ENCODE data around the gene PRR18.

GRCh38 chr6:166307082-166308032 is 835 bp downstream of the PRR18 start:
- TF ChIP-seq CTCF (conservative IDR thresholded peaks at IDR 0.05) (no peak), EZH2 (IDR thresholded peaks at IDR 0.05; ENCODE audit: low read depth) (no peak)

Data from PC-9 (cell line).